GM21717 (cell line): ENCODE results near the gene MED7.
"Not testable (repeated sequence)": the region's sequence is repeated elsewhere in the genome, so short reads cannot be mapped to it uniquely, and the experiment has no call there.

Source experiments
- ATAC-seq: cut with Tn5 transposase; IDR thresholded peaks from one replicate; pipeline ENCODE4 v1.9.1; 2021; ENCODE audit warnings: mild to moderate bottlenecking, moderate library complexity; ENCODE audit not compliant: unreplicated experiment

MED7 gene

GRCh38 chr5:157142317-157143126 lies at the start of gene MED7:
TSS of gene MED7 (minus strand) at chr5:157142865. CDS start at chr5:157139431, 3,434 bp downstream.
- ATAC-seq, result peak; percentile 100

- ATAC-seq, result peak; percentile 61
Measured at GRCh38 chr5:157189223-157189622, 46.6 kb upstream of the MED7 start.

- ATAC-seq, result no peak
Measured at GRCh38 chr5:157188270-157188669, 45.6 kb upstream of the MED7 start.

GRCh38 chr5:157187046-157187754 lies 44.5 kb upstream of the MED7 start:
- ATAC-seq, result no peak

GRCh38 chr5:157186309-157187045 lies 43.8 kb upstream of the MED7 start:
- ATAC-seq, result no peak

- not testable (repeated sequence) for ATAC-seq
Measured at GRCh38 chr5:157185122-157185521, 42.5 kb upstream of the MED7 start.

- no peak for ATAC-seq
Measured at GRCh38 chr5:157184117-157184670, 41.5 kb upstream of the MED7 start.

GRCh38 chr5:157182143-157182757 lies 39.6 kb upstream of the MED7 start:
- ATAC-seq, result no peak

GRCh38 chr5:157180374-157181264 lies 38.0 kb upstream of the MED7 start, which contains the start of gene ITK:
TSS of gene ITK (plus strand) at chr5:157180840. CDS start at chr5:157180978, 138 bp downstream.
- ATAC-seq, result no peak

GRCh38 chr5:157178966-157179365 lies 36.3 kb upstream of the MED7 start:
- no peak for ATAC-seq

GRCh38 chr5:157177953-157178352 lies 35.3 kb upstream of the MED7 start:
- no peak for ATAC-seq

GRCh38 chr5:157175071-157175612 lies 32.5 kb upstream of the MED7 start:
- ATAC-seq, result no peak

GRCh38 chr5:157172403-157172802 lies 29.7 kb upstream of the MED7 start:
- peak; percentile 99 for ATAC-seq

GRCh38 chr5:157168286-157168685 lies 25.6 kb upstream of the MED7 start:
- ATAC-seq, result no peak

- peak; percentile 50 for ATAC-seq
Measured at GRCh38 chr5:157167214-157167621, 24.6 kb upstream of the MED7 start.

- no peak for ATAC-seq
Measured at GRCh38 chr5:157166214-157167213, 23.8 kb upstream of the MED7 start, which contains the start of gene GARIN3. TSS of gene GARIN3 (minus strand) at chr5:157166264. CDS start at chr5:157166168, 96 bp downstream.

- no peak for ATAC-seq
Measured at GRCh38 chr5:157165668-157166067, 23.0 kb upstream of the MED7 start.

GRCh38 chr5:157165261-157165660 lies 22.6 kb upstream of the MED7 start:
- ATAC-seq, result no peak
